ENCODE data around the gene TFCP2L1.

Gene TFCP2L1

GRCh38 chr2:121187351-121187981, 97.5 kb downstream of the TFCP2L1 start:
- Histone ChIP-seq H3K9me3 (ENCODE audit: control insufficient read depth, low read depth, low read length) (no peaks in the 10 kb centered on the region), H3K4me3 (ENCODE audit: low read length) (no peak overlapping the region), H3K9ac (ENCODE audit: low read length) (no peak overlapping the region), H3K4me1 (ENCODE audit: control insufficient read depth, low read depth, low read length) (no peaks in the 10 kb centered on the region), H3K27me3 (ENCODE audit: control insufficient read depth, insufficient read depth, low read length) (no peaks in the 10 kb centered on the region), H3K27ac (ENCODE audit: low read length) (no peak overlapping the region), H3K36me3 (ENCODE audit: control insufficient read depth, low read depth, low read length) (no peaks in the 10 kb centered on the region)

- H3K4me3 ChIP-seq (ENCODE audit: low read length) = no peak overlapping the region
- H3K27ac ChIP-seq (ENCODE audit: low read length) = no peak overlapping the region
- H3K4me1 ChIP-seq (ENCODE audit: control insufficient read depth, low read depth, low read length) = no peaks in the 10 kb centered on the region
- no peaks in the 10 kb centered on the region for H3K27me3 ChIP-seq (ENCODE audit: control insufficient read depth, insufficient read depth, low read length)
- no peak overlapping the region for H3K9ac ChIP-seq (ENCODE audit: low read length)
- H3K9me3 ChIP-seq (ENCODE audit: control insufficient read depth, low read depth, low read length) = no peaks in the 10 kb centered on the region
- H3K36me3 ChIP-seq (ENCODE audit: control insufficient read depth, low read depth, low read length) = no peaks in the 10 kb centered on the region
Measured at GRCh38 chr2:121186261-121186660, 98.7 kb downstream of the TFCP2L1 start.

GRCh38 chr2:121185571-121186074, 99.4 kb downstream of the TFCP2L1 start:
- H3K4me3 ChIP-seq (ENCODE audit: low read length) = no peak overlapping the region
- no peaks in the 10 kb centered on the region for H3K36me3 ChIP-seq (ENCODE audit: control insufficient read depth, low read depth, low read length)
- no peak overlapping the region for H3K27ac ChIP-seq (ENCODE audit: low read length)
- no peaks in the 10 kb centered on the region for H3K27me3 ChIP-seq (ENCODE audit: control insufficient read depth, insufficient read depth, low read length)
- no peaks in the 10 kb centered on the region for H3K4me1 ChIP-seq (ENCODE audit: control insufficient read depth, low read depth, low read length)
- no peaks in the 10 kb centered on the region for H3K9me3 ChIP-seq (ENCODE audit: control insufficient read depth, low read depth, low read length)
- no peak overlapping the region for H3K9ac ChIP-seq (ENCODE audit: low read length)

- Histone ChIP-seq H3K4me3 (ENCODE audit: low read length) (no peak overlapping the region), H3K27me3 (ENCODE audit: control insufficient read depth, insufficient read depth, low read length) (no peaks in the 10 kb centered on the region), H3K36me3 (ENCODE audit: control insufficient read depth, low read depth, low read length) (no peaks in the 10 kb centered on the region), H3K9me3 (ENCODE audit: control insufficient read depth, low read depth, low read length) (no peaks in the 10 kb centered on the region), H3K4me1 (ENCODE audit: control insufficient read depth, low read depth, low read length) (no peaks in the 10 kb centered on the region), H3K9ac (ENCODE audit: low read length) (no peak overlapping the region), H3K27ac (ENCODE audit: low read length) (no peak overlapping the region)
Measured at GRCh38 chr2:121185111-121185510, 99.9 kb downstream of the TFCP2L1 start.

GRCh38 chr2:121184248-121184862, 100.6 kb downstream of the TFCP2L1 start:
- Histone ChIP-seq H3K27ac (ENCODE audit: low read length) (no peak overlapping the region), H3K9ac (ENCODE audit: low read length) (no peak overlapping the region), H3K9me3 (ENCODE audit: control insufficient read depth, low read depth, low read length) (no peaks in the 10 kb centered on the region), H3K4me1 (ENCODE audit: control insufficient read depth, low read depth, low read length) (no peaks in the 10 kb centered on the region), H3K36me3 (ENCODE audit: control insufficient read depth, low read depth, low read length) (no peaks in the 10 kb centered on the region), H3K4me3 (ENCODE audit: low read length) (no peak overlapping the region), H3K27me3 (ENCODE audit: control insufficient read depth, insufficient read depth, low read length) (no peaks in the 10 kb centered on the region)

GRCh38 chr2:121182520-121182919, 102.5 kb downstream of the TFCP2L1 start:
- no peak overlapping the region for H3K4me3 ChIP-seq (ENCODE audit: low read length)
- H3K27me3 ChIP-seq (ENCODE audit: control insufficient read depth, insufficient read depth, low read length) = no peaks in the 10 kb centered on the region
- no peak overlapping the region for H3K9ac ChIP-seq (ENCODE audit: low read length)
- H3K4me1 ChIP-seq (ENCODE audit: control insufficient read depth, low read depth, low read length) = no peaks in the 10 kb centered on the region
- no peaks in the 10 kb centered on the region for H3K36me3 ChIP-seq (ENCODE audit: control insufficient read depth, low read depth, low read length)
- no peaks in the 10 kb centered on the region for H3K9me3 ChIP-seq (ENCODE audit: control insufficient read depth, low read depth, low read length)
- H3K27ac ChIP-seq (ENCODE audit: low read length) = no peak overlapping the region

GRCh38 chr2:121179467-121179866, 105.5 kb downstream of the TFCP2L1 start:
- Histone ChIP-seq H3K27ac (ENCODE audit: low read length) (no peak overlapping the region), H3K4me1 (ENCODE audit: control insufficient read depth, low read depth, low read length) (no peaks in the 10 kb centered on the region), H3K4me3 (ENCODE audit: low read length) (no peak overlapping the region), H3K9ac (ENCODE audit: low read length) (no peak overlapping the region), H3K9me3 (ENCODE audit: control insufficient read depth, low read depth, low read length) (no peaks in the 10 kb centered on the region), H3K36me3 (ENCODE audit: control insufficient read depth, low read depth, low read length) (no peaks in the 10 kb centered on the region), H3K27me3 (ENCODE audit: control insufficient read depth, insufficient read depth, low read length) (no peaks in the 10 kb centered on the region)

- H3K27me3 ChIP-seq (ENCODE audit: control insufficient read depth, insufficient read depth, low read length) = no peaks in the 10 kb centered on the region
- H3K4me1 ChIP-seq (ENCODE audit: control insufficient read depth, low read depth, low read length) = no peaks in the 10 kb centered on the region
- H3K27ac ChIP-seq (ENCODE audit: low read length) = no peak overlapping the region
- H3K9ac ChIP-seq (ENCODE audit: low read length) = no peak overlapping the region
- no peaks in the 10 kb centered on the region for H3K9me3 ChIP-seq (ENCODE audit: control insufficient read depth, low read depth, low read length)
- H3K36me3 ChIP-seq (ENCODE audit: control insufficient read depth, low read depth, low read length) = no peaks in the 10 kb centered on the region
- no peak overlapping the region for H3K4me3 ChIP-seq (ENCODE audit: low read length)
Measured at GRCh38 chr2:121178730-121179129, 106.3 kb downstream of the TFCP2L1 start.

- Histone ChIP-seq H3K36me3 (ENCODE audit: control insufficient read depth, low read depth, low read length) (no peaks in the 10 kb centered on the region), H3K27me3 (ENCODE audit: control insufficient read depth, insufficient read depth, low read length) (no peaks in the 10 kb centered on the region), H3K9ac (ENCODE audit: low read length) (no peak overlapping the region), H3K4me1 (ENCODE audit: control insufficient read depth, low read depth, low read length) (no peaks in the 10 kb centered on the region), H3K27ac (ENCODE audit: low read length) (no peak overlapping the region), H3K9me3 (ENCODE audit: control insufficient read depth, low read depth, low read length) (no peaks in the 10 kb centered on the region), H3K4me3 (ENCODE audit: low read length) (no peak overlapping the region)
Measured at GRCh38 chr2:121177896-121178295, 107.1 kb downstream of the TFCP2L1 start.

- H3K4me3 ChIP-seq (ENCODE audit: low read length) = no peak overlapping the region
- no peak overlapping the region for H3K27ac ChIP-seq (ENCODE audit: low read length)
- H3K4me1 ChIP-seq (ENCODE audit: control insufficient read depth, low read depth, low read length) = no peaks in the 10 kb centered on the region
- no peaks in the 10 kb centered on the region for H3K9me3 ChIP-seq (ENCODE audit: control insufficient read depth, low read depth, low read length)
- no peaks in the 10 kb centered on the region for H3K36me3 ChIP-seq (ENCODE audit: control insufficient read depth, low read depth, low read length)
- H3K9ac ChIP-seq (ENCODE audit: low read length) = no peak overlapping the region
- no peaks in the 10 kb centered on the region for H3K27me3 ChIP-seq (ENCODE audit: control insufficient read depth, insufficient read depth, low read length)
Measured at GRCh38 chr2:121175326-121175725, 109.7 kb downstream of the TFCP2L1 start.

GRCh38 chr2:121173806-121174205, 111.2 kb downstream of the TFCP2L1 start:
- Histone ChIP-seq H3K27me3 (ENCODE audit: control insufficient read depth, insufficient read depth, low read length) (no peaks in the 10 kb centered on the region), H3K4me1 (ENCODE audit: control insufficient read depth, low read depth, low read length) (no peaks in the 10 kb centered on the region), H3K9me3 (ENCODE audit: control insufficient read depth, low read depth, low read length) (no peaks in the 10 kb centered on the region), H3K36me3 (ENCODE audit: control insufficient read depth, low read depth, low read length) (no peaks in the 10 kb centered on the region), H3K27ac (ENCODE audit: low read length) (no peak overlapping the region), H3K9ac (ENCODE audit: low read length) (no peak overlapping the region), H3K4me3 (ENCODE audit: low read length) (no peak overlapping the region)

- Histone ChIP-seq H3K36me3 (ENCODE audit: control insufficient read depth, low read depth, low read length) (no peaks in the 10 kb centered on the region), H3K9ac (ENCODE audit: low read length) (no peak overlapping the region), H3K27ac (ENCODE audit: low read length) (no peak overlapping the region), H3K4me1 (ENCODE audit: control insufficient read depth, low read depth, low read length) (no peaks in the 10 kb centered on the region), H3K9me3 (ENCODE audit: control insufficient read depth, low read depth, low read length) (no peaks in the 10 kb centered on the region), H3K27me3 (ENCODE audit: control insufficient read depth, insufficient read depth, low read length) (no peaks in the 10 kb centered on the region), H3K4me3 (ENCODE audit: low read length) (no peak overlapping the region)
Measured at GRCh38 chr2:121173112-121173511, 111.9 kb downstream of the TFCP2L1 start.

Data from iPS-18a (cell line).